ENCODE results near the gene TRIO. TPM values are rescaled to one million over a fixed set of nuclear protein-coding genes. Genes with fewer than 3 reads are reported as not detected.

The TRIO gene
- polyA plus RNA-seq, 1 donor (not counting 4 experiments of a cell fraction or from before 2014, with no cell fraction given): 57.2 TPM

DNA sequence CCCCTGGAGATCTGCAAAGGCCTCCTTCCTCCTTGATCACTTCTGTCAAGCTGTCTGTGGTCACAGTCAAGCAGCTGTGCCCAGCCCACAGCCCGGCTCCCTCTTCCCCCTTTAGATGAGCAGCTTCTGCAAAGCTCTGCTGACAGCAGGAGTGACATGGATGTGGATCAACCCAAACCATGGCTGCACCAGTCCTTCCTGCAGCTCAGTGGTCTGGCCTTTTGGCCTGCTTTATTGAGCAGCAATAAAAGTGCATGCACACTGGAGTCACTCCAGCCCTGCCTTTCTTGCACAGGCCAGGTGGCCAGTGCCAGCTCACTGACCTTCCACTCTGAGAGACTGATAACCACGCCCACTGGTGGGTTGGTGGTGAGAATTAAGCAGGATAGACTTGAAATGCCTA is 347.2 kb downstream of the TRIO start:
- dilution Hi-C loops (cut with MboI; ENCODE audit: extremely low pct_ligation_motif_present, low sequenced_read_pairs): no loop called here
- H3K4me3 ChIP-seq (ENCODE audit: control insufficient read depth in 2 of 3, extremely low read depth in 1 of 3, insufficient read depth in 2 of 3, low read depth in 1 of 3, low read length in 3 of 3): no peak overlapping the region
- TF ChIP-seq, protein P1, sequence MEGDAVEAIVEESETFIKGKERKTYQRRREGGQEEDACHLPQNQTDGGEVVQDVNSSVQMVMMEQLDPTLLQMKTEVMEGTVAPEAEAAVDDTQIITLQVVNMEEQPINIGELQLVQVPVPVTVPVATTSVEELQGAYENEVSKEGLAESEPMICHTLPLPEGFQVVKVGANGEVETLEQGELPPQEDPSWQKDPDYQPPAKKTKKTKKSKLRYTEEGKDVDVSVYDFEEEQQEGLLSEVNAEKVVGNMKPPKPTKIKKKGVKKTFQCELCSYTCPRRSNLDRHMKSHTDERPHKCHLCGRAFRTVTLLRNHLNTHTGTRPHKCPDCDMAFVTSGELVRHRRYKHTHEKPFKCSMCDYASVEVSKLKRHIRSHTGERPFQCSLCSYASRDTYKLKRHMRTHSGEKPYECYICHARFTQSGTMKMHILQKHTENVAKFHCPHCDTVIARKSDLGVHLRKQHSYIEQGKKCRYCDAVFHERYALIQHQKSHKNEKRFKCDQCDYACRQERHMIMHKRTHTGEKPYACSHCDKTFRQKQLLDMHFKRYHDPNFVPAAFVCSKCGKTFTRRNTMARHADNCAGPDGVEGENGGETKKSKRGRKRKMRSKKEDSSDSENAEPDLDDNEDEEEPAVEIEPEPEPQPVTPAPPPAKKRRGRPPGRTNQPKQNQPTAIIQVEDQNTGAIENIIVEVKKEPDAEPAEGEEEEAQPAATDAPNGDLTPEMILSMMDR (optimal IDR thresholded peaks at IDR 0.05 in 1 of 3, IDR thresholded peaks at IDR 0.05 in 1 of 3, conservative IDR thresholded peaks at IDR 0.05 in 1 of 3; ENCODE audit: extremely low read depth in 1 of 3, insufficient read depth in 2 of 3, low read length in 3 of 3): no peak
- no peak for TF ChIP-seq EZH2 (IDR thresholded peaks at IDR 0.05; ENCODE audit: low read length)
- no peak overlapping the region for H3K9ac ChIP-seq (ENCODE audit: control insufficient read depth, extremely low read depth, insufficient read depth, low read length)
- FAIRE-seq: no peak
- no peaks in the 10 kb centered on the region for H3K9me3 ChIP-seq (ENCODE audit: control insufficient read depth, low read depth, low read length)
- DNase-seq (ENCODE audit: low read depth, low spot score): no peak
- no peak overlapping the region for H3K27ac ChIP-seq (ENCODE audit: control insufficient read depth, insufficient read depth, low read length)
- H3K79me2 ChIP-seq (ENCODE audit: control insufficient read depth, insufficient read depth, low read length): no peaks in the 10 kb centered on the region
- peaks cover 28 to 41% of the 10 kb centered on the region in 2 experiments for H3K36me3 ChIP-seq (ENCODE audit: control insufficient read depth in 2 of 2, extremely low read depth in 1 of 2, insufficient read depth in 2 of 2, low read length in 2 of 2)
- H3K4me2 ChIP-seq (ENCODE audit: control insufficient read depth, extremely low read depth, insufficient read depth, low read depth, low read length): no peak overlapping the region
- H3K27me3 ChIP-seq (ENCODE audit: control insufficient read depth, extremely low read depth, insufficient read depth, low read length): no peaks in the 10 kb centered on the region
- no peaks in the 10 kb centered on the region for H4K20me1 ChIP-seq (ENCODE audit: control insufficient read depth, extremely low read depth, insufficient read depth, low read length)
- H3K9me1 ChIP-seq (ENCODE audit: control insufficient read depth, extremely low read depth, insufficient read depth, low read length): no peaks in the 10 kb centered on the region
- H3K4me1 ChIP-seq (ENCODE audit: control insufficient read depth, extremely low read depth, insufficient read depth, low read length): peaks cover 2% of the 10 kb centered on the region
- H2AFZ ChIP-seq (ENCODE audit: control insufficient read depth, low read length): no peak overlapping the region

DNA sequence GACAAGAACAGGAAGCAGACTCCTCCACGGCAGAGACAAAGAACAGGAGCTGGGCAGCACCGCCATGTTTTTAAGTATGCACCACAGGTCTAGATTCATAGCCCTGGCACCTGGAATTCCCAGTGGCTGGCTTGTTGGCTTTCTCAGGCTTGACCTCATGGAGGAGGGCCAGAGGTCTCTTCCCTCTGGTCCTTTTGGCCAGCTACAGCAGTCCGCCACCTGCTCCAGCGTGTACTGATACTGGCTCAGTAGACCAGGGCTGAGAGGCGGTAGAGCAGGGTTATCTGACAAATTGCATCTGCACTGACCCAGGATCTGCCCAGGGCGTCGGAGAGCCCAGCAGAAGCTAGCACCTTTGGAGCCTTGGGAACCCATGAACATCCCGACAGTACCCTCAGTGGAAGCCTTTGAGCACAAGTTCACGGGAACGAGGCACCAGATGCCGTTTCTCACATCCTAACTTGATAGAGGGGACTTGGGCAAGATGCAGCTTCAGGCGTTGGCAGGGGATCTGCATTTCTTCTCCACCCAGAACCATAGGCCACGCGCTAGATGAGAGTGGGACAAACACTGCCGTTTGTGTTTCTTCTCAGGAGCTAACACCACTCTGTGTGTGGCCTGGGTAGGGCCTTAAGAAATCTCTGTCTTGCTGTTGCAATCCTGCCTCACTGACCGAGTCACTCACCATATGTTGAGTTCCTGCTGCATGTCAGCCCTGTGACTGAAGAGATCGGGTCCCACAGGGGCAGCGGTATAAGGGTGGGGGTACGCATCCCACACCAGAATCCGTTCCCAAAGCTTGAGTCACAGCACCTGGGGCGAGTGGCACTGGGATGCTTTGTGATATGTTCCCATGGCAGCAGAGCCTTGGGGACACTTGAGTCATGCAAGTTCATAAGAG is 348.1 kb downstream of the TRIO start:
- Histone ChIP-seq H3K9ac (ENCODE audit: control insufficient read depth, extremely low read depth, insufficient read depth, low read length) (no peak overlapping the region), H4K20me1 (ENCODE audit: control insufficient read depth, extremely low read depth, insufficient read depth, low read length) (no peaks in the 10 kb centered on the region), H3K36me3 (ENCODE audit: control insufficient read depth in 2 of 2, extremely low read depth in 1 of 2, insufficient read depth in 2 of 2, low read length in 2 of 2) (peaks cover 22 to 36% of the 10 kb centered on the region in 2 experiments), H3K9me1 (ENCODE audit: control insufficient read depth, extremely low read depth, insufficient read depth, low read length) (no peaks in the 10 kb centered on the region), H3K9me3 (ENCODE audit: control insufficient read depth, low read depth, low read length) (no peaks in the 10 kb centered on the region), H3K27ac (ENCODE audit: control insufficient read depth, insufficient read depth, low read length) (no peak overlapping the region), H3K79me2 (ENCODE audit: control insufficient read depth, insufficient read depth, low read length) (no peaks in the 10 kb centered on the region), H3K4me2 (ENCODE audit: control insufficient read depth, extremely low read depth, insufficient read depth, low read depth, low read length) (no peak overlapping the region), H3K4me3 (ENCODE audit: control insufficient read depth in 2 of 3, extremely low read depth in 1 of 3, insufficient read depth in 2 of 3, low read depth in 1 of 3, low read length in 3 of 3) (no peak overlapping the region), H2AFZ (ENCODE audit: control insufficient read depth, low read length) (no peak overlapping the region), H3K27me3 (ENCODE audit: control insufficient read depth, extremely low read depth, insufficient read depth, low read length) (no peaks in the 10 kb centered on the region), H3K4me1 (ENCODE audit: control insufficient read depth, extremely low read depth, insufficient read depth, low read length) (peaks cover 2% of the 10 kb centered on the region)
- dilution Hi-C loops (cut with MboI; ENCODE audit: extremely low pct_ligation_motif_present, low sequenced_read_pairs): no loop called here
- no peak for FAIRE-seq
- TF ChIP-seq, protein P1 (optimal IDR thresholded peaks at IDR 0.05 in 1 of 3, IDR thresholded peaks at IDR 0.05 in 1 of 3, conservative IDR thresholded peaks at IDR 0.05 in 1 of 3; ENCODE audit: extremely low read depth in 1 of 3, insufficient read depth in 2 of 3, low read length in 3 of 3): no peak
- no peak for TF ChIP-seq EZH2 (IDR thresholded peaks at IDR 0.05; ENCODE audit: low read length)
- DNase-seq (ENCODE audit: low read depth, low spot score): no peak

Data from keratinocyte (primary cell).